ENCODE results near the gene SLC25A21. TPM values are rescaled to one million over a fixed set of nuclear protein-coding genes. Genes with fewer than 3 reads are reported as not detected.

SLC25A21 gene
- total and polyA plus RNA-seq, 7 experiments from 2014 or later: not detected

DNA sequence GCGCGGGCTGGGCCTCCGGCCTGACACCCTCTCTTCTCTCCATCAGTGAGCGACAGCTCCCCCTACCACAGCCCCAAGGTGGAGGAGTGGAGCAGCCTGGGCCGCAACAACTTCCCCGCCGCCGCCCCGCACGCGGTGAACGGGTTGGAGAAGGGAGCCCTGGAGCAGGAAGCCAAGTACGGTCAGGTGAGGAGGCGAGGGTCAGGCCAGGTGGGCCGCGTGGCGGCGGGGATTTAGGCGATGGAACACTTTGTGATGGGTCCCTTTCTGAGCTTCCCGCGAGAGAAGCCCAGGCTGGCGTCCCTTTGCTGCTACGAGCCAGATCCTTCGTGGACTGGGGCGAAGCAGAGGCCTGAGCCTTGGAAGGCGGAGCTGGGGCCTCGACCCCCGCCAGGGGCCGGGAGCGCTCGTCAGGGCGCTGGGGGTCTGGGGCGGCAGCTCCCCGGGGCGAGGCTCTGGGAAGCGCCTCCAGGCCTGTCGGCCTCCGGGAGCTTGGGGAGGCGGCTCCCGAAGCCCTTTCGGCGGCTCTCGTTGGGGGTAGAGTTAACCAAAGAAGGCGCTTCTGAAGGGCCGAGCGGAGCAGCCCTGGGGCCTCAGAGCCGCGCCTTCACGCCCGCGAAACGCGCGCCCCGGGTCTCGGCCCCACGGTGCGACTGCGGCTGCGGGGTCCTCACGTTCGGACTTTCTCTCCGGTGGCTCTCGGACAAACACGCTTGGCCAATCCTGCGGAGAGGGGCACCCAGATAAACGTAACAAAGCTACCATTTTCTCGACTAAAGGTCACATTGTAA, 505.8 kb downstream of the SLC25A21 start:
- intact Hi-C loops (cut with micrococcal nuclease): no loop called here
- Mint-ChIP-seq H3K4me1 (peaks cover 4 to 41% (median 31%) of the 10 kb centered on the region in 7 donors), H3K27me3 (peaks cover 53 to 62% (median 58%) of the 10 kb centered on the region in 5 donors), H3K36me3 (peaks cover 0 to 5% (median 1%) of the 10 kb centered on the region in 5 donors), H3K4me3 (peak overlapping the region in 1 of 10 donors; percentile 37), H3K27ac (no peak overlapping the region), H3K9me3 (peaks cover 0 to 25% (median 6%) of the 10 kb centered on the region in 11 donors)
- no peak overlapping the region for H3K27ac ChIP-seq (ENCODE audit: low read depth, low read length)
- peaks cover 0 to 4% of the 10 kb centered on the region in 2 donors for H3K27me3 ChIP-seq (ENCODE audit: control insufficient read depth in 2 of 2, insufficient read depth in 2 of 2, low read length in 2 of 2)
- H3K9me3 ChIP-seq (ENCODE audit: control insufficient read depth in 2 of 3, low read length in 3 of 3): no peaks in the 10 kb centered on the region
- H3K36me3 ChIP-seq (ENCODE audit: control insufficient read depth in 2 of 3, insufficient read depth in 3 of 3, low read length in 3 of 3): no peaks in the 10 kb centered on the region
- H3K4me1 ChIP-seq (ENCODE audit: control insufficient read depth in 2 of 2, insufficient read depth in 2 of 2, low read length in 2 of 2): peaks cover 0 to 10% of the 10 kb centered on the region in 2 donors
- no peak overlapping the region for H3K4me3 ChIP-seq (ENCODE audit: low read length)
- DNase-seq: no peak
- ChIA-PET POLR2A (no interaction called here), CTCF (no interaction called here)
- no peak for ATAC-seq

DNA sequence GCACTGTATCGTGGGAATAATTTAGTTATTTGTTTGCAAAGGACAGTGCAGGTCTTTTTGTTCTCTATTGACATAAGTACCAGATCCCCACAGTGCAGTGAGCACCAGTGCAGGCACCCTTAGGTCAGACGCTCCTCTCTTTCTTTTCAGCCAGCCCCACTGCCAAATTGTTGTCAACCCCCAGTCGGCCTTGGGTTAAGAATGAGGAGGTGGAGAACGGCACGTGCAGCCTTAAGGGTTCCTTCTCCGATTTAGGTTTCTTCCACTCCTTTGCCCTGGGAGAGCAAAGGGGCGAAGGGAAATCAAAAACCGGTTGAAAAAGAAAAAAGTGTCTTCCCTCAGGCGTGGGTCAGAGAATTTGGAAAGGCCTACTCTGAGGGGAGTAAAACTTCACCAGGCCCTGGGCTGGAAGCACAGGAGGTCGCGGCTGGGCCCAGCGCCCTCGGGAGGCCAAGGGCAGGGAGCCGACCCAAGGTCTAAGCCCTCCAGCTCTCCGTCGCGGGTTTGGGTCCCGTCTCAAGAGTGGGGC, 506.5 kb downstream of the SLC25A21 start:
- Mint-ChIP-seq H3K27me3 (peaks cover 57 to 68% (median 63%) of the 10 kb centered on the region in 5 donors), H3K4me1 (peaks cover 8 to 45% (median 36%) of the 10 kb centered on the region in 7 donors), H3K9me3 (peaks cover 0 to 21% (median 8%) of the 10 kb centered on the region in 11 donors), H3K4me3 (peak overlapping the region in 6 of 10 donors; percentile 13 to 36 (median 28)), H3K27ac (no peak overlapping the region), H3K36me3 (peaks cover 0 to 5% (median 3%) of the 10 kb centered on the region in 5 donors)
- DNase-seq (no peak), ATAC-seq (no peak)
- intact Hi-C loops (cut with micrococcal nuclease): no loop called here
- H3K27ac ChIP-seq (ENCODE audit: low read depth, low read length): no peak overlapping the region
- H3K36me3 ChIP-seq (ENCODE audit: control insufficient read depth in 2 of 3, insufficient read depth in 3 of 3, low read length in 3 of 3): no peaks in the 10 kb centered on the region
- H3K4me3 ChIP-seq (ENCODE audit: low read length): no peak overlapping the region
- ChIA-PET POLR2A (no interaction called here), CTCF (no interaction called here)
- H3K9me3 ChIP-seq (ENCODE audit: control insufficient read depth in 2 of 3, low read length in 3 of 3): no peaks in the 10 kb centered on the region
- peaks cover 0 to 4% of the 10 kb centered on the region in 2 donors for H3K27me3 ChIP-seq (ENCODE audit: control insufficient read depth in 2 of 2, insufficient read depth in 2 of 2, low read length in 2 of 2)
- H3K4me1 ChIP-seq (ENCODE audit: control insufficient read depth in 2 of 2, insufficient read depth in 2 of 2, low read length in 2 of 2): peaks cover 0 to 13% of the 10 kb centered on the region in 2 donors

DNA sequence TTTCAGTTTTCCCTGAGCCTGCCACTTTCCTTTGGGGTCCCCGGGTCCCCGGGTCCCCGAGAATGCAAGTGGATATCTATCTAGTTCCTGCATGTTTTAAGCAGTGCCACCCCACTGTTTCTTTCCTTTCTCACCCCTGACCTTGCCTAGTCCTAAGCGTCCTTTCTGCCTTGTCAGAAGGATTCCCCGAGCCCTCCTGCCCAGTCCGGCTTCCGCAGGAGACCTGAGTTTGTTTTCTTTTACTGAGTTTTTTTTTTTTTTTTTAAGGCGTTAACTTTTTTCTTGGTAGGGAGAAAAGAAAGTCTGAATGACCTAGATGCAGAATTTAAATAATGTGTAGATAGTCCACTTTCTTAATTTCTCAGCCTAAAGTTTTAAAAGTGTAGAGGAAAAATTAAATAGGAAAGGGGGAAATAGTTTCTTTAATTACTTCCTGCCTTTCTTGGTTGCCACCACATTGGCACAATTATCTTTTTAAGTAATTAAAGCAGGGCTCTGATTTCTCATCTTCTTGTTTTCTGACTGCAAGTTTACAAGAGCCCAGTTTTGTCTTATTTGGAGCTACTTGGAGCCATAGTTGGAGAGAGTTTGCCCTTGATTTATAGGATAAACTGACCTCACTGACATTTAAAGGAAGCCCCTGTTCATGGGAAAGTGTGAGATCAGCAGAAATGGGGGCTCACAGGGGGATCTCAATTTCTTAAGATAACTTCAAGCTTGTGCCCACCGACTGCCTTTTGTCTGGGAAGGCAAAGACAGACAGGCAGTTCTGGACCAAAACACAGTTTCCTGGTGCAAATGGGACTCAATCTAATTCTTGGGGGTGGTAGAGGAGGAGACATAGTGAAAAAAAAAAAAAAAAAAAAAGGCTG, 507.8 kb downstream of the SLC25A21 start:
- Mint-ChIP-seq H3K36me3 (peaks cover 0 to 9% (median 3%) of the 10 kb centered on the region in 5 donors), H3K27ac (peak overlapping the region in 1 of 9 donors; percentile 78), H3K4me1 (peaks cover 8 to 54% (median 43%) of the 10 kb centered on the region in 7 donors), H3K27me3 (peaks cover 69 to 82% (median 77%) of the 10 kb centered on the region in 5 donors), H3K4me3 (peak overlapping the region; percentile 1 to 77 (median 44)), H3K9me3 (peaks cover 0 to 23% (median 10%) of the 10 kb centered on the region in 11 donors)
- DNase-seq (no peak), ATAC-seq (no peak)
- no peak overlapping the region for H3K27ac ChIP-seq (ENCODE audit: low read depth, low read length)
- no peak overlapping the region for H3K4me3 ChIP-seq (ENCODE audit: low read length)
- intact Hi-C loops (cut with micrococcal nuclease): loop anchor here in 1 of 2 donors (5.0 kb wide), 1 partner anchor 933 kb away; the partner anchor contains the start of genes FOXA1 and TTC6
- no peaks in the 10 kb centered on the region for H3K9me3 ChIP-seq (ENCODE audit: control insufficient read depth in 2 of 3, low read length in 3 of 3)
- no peaks in the 10 kb centered on the region for H3K36me3 ChIP-seq (ENCODE audit: control insufficient read depth in 2 of 3, insufficient read depth in 3 of 3, low read length in 3 of 3)
- CTCF ChIA-PET: no interaction called here
- POLR2A ChIA-PET: no interaction called here
- peaks cover 0 to 13% of the 10 kb centered on the region in 2 donors for H3K4me1 ChIP-seq (ENCODE audit: control insufficient read depth in 2 of 2, insufficient read depth in 2 of 2, low read length in 2 of 2)
- peaks cover 6 to 8% of the 10 kb centered on the region in 2 donors for H3K27me3 ChIP-seq (ENCODE audit: control insufficient read depth in 2 of 2, insufficient read depth in 2 of 2, low read length in 2 of 2)

DNA sequence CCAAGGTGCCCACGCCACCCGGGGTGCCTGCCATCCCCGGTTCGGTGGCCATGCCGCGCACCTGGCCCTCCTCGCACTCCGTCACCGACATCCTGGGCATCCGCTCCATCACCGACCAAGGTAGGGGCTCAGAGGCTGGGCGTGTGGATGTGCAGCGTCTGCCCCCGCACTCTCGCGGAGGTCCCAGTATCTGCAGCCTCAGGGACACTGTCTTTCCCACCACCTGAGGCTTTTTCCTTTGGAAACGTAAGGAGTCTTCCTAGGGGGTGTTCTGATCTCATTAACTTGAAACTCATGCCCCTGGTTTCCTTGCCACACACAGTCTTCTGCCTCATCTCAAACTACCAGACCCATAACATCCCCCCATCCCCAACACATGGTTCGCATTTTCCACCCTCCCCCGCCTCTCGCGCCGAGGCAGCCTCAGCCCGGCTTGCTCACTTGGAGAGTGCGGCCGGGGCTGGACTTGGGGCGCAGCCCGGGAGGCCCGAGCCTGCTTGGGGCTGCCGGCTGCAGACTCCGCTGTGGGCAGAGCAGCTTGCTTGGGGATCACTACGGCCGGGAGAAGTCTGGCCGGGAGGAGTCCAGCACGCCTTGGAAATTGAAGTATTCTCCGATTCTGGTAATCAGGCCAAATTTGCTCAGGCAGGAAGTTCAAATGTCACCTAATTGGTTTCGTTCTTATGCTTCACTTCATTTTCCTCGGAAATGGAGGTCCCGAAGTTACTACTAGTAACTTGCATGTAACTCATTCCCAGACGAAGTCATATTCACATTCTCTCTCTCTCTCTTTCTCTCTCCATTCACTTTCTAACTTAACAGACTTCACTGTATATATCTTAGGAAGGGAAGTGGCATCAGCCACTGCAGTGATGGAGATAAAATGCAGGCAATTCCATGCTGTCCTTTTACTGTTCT, 508.7 kb downstream of the SLC25A21 start:
- peaks cover 0 to 13% of the 10 kb centered on the region in 2 donors for H3K4me1 ChIP-seq (ENCODE audit: control insufficient read depth in 2 of 2, insufficient read depth in 2 of 2, low read length in 2 of 2)
- no peak overlapping the region for H3K27ac ChIP-seq (ENCODE audit: low read depth, low read length)
- Mint-ChIP-seq H3K27me3 (peaks cover 77 to 91% (median 84%) of the 10 kb centered on the region in 5 donors), H3K4me1 (peaks cover 12 to 60% (median 48%) of the 10 kb centered on the region in 7 donors), H3K36me3 (peaks cover 0 to 9% (median 3%) of the 10 kb centered on the region in 5 donors), H3K9me3 (peaks cover 3 to 27% (median 10%) of the 10 kb centered on the region in 11 donors), H3K4me3 (peak overlapping the region; percentile 25 to 77 (median 62)), H3K27ac (peak overlapping the region in 1 of 9 donors; percentile 78)
- peaks cover 7 to 8% of the 10 kb centered on the region in 2 donors for H3K27me3 ChIP-seq (ENCODE audit: control insufficient read depth in 2 of 2, insufficient read depth in 2 of 2, low read length in 2 of 2)
- H3K9me3 ChIP-seq (ENCODE audit: control insufficient read depth in 2 of 3, low read length in 3 of 3): no peaks in the 10 kb centered on the region
- H3K36me3 ChIP-seq (ENCODE audit: control insufficient read depth in 2 of 3, insufficient read depth in 3 of 3, low read length in 3 of 3): no peaks in the 10 kb centered on the region
- no peak overlapping the region for H3K4me3 ChIP-seq (ENCODE audit: low read length)
- CTCF ChIA-PET: no interaction called here
- DNase-seq (no peak), ATAC-seq (no peak)
- POLR2A ChIA-PET: no interaction called here
- intact Hi-C loops (cut with micrococcal nuclease): loop anchor here in 1 of 2 donors (5.0 kb wide), 1 partner anchor 934 kb away; the partner anchor contains the start of genes FOXA1 and TTC6

DNA sequence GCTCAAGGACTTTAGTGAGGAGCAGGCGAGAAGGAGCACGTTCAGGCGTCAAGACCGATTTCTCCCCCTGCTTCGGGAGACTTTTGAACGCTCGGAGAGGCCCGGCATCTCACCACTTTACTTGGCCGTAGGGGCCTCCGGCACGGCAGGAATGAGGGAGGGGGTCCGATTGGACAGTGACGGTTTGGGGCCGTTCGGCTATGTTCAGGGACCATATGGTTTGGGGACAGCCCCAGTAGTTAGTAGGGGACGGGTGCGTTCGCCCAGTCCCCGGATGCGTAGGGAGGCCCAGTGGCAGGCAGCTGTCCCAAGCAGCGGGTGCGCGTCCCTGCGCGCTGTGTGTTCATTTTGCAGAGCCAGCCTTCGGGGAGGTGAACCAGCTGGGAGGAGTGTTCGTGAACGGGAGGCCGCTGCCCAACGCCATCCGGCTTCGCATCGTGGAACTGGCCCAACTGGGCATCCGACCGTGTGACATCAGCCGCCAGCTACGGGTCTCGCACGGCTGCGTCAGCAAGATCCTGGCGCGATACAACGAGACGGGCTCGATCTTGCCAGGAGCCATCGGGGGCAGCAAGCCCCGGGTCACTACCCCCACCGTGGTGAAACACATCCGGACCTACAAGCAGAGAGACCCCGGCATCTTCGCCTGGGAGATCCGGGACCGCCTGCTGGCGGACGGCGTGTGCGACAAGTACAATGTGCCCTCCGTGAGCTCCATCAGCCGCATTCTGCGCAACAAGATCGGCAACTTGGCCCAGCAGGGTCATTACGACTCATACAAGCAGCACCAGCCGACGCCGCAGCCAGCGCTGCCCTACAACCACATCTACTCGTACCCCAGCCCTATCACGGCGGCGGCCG, 509.6 kb downstream of the SLC25A21 start:
- Mint-ChIP-seq H3K4me1 (peaks cover 12 to 60% (median 48%) of the 10 kb centered on the region in 7 donors), H3K9me3 (peaks cover 3 to 25% (median 9%) of the 10 kb centered on the region in 11 donors), H3K27ac (peak overlapping the region in 1 of 9 donors; percentile 74), H3K27me3 (peaks cover 73 to 97% (median 87%) of the 10 kb centered on the region in 5 donors), H3K4me3 (peak overlapping the region in 9 of 10 donors; percentile 20 to 77 (median 55)), H3K36me3 (peaks cover 0 to 9% (median 3%) of the 10 kb centered on the region in 5 donors)
- Histone ChIP-seq H3K4me3 (ENCODE audit: low read length) (no peak overlapping the region), H3K9me3 (ENCODE audit: control insufficient read depth in 2 of 3, low read length in 3 of 3) (no peaks in the 10 kb centered on the region), H3K36me3 (ENCODE audit: control insufficient read depth in 2 of 3, insufficient read depth in 3 of 3, low read length in 3 of 3) (no peaks in the 10 kb centered on the region), H3K27me3 (ENCODE audit: control insufficient read depth in 2 of 2, insufficient read depth in 2 of 2, low read length in 2 of 2) (peaks cover 7 to 11% of the 10 kb centered on the region in 2 donors), H3K4me1 (ENCODE audit: control insufficient read depth in 2 of 2, insufficient read depth in 2 of 2, low read length in 2 of 2) (peaks cover 0 to 13% of the 10 kb centered on the region in 2 donors), H3K27ac (ENCODE audit: low read depth, low read length) (no peak overlapping the region)
- intact Hi-C loops (cut with micrococcal nuclease): loop anchor here in 1 of 2 donors (5.0 kb wide), 1 partner anchor 935 kb away; the partner anchor contains the start of genes FOXA1 and TTC6
- DNase-seq (no peak), ATAC-seq (no peak)
- ChIA-PET CTCF (no interaction called here), POLR2A (no interaction called here)

All from naive thymus-derived CD4-positive, alpha-beta T cell (primary cell).